CD4-positive, alpha-beta T cell treated with Interleukin-12 subunit alpha and Interleukin-12 subunit beta, for 1 hour (primary cell): ENCODE data around the gene RGL4.
"Not testable (repeated sequence)": the region's sequence is repeated elsewhere in the genome, so short reads cannot be mapped to it uniquely, and the experiment has no call there.

Source experiments
- DNase-seq: peaks from one replicate; pipeline ENCODE4 v3.0.0-alpha.2; 2020

RGL4 gene

GRCh38 chr22:23690713-23691112 lies at the start of gene RGL4:
Gene RGL4, plus strand, starts transcription at chr22:23691013. Its CDS starts 1,018 bp downstream, at chr22:23692031.
- no peak for DNase-seq

GRCh38 chr22:23646526-23646925 lies 44.3 kb upstream of the RGL4 start:
- not testable (repeated sequence) for DNase-seq

- DNase-seq = no peak
These were observed 41.7 kb upstream of the RGL4 start for GRCh38 chr22:23649071-23649501.

GRCh38 chr22:23651676-23652075 lies 39.1 kb upstream of the RGL4 start:
- no peak for DNase-seq

GRCh38 chr22:23652286-23652685 lies 38.5 kb upstream of the RGL4 start:
- no peak for DNase-seq

- DNase-seq = no peak
These were observed 38.1 kb upstream of the RGL4 start for GRCh38 chr22:23652711-23653110.

- DNase-seq = no peak
These were observed 34.8 kb upstream of the RGL4 start for GRCh38 chr22:23655891-23656475.

GRCh38 chr22:23657727-23658126 lies 33.1 kb upstream of the RGL4 start:
- DNase-seq = no peak

GRCh38 chr22:23660381-23660780 lies 30.4 kb upstream of the RGL4 start:
- DNase-seq = not testable (repeated sequence)

GRCh38 chr22:23670378-23671295 lies 20.2 kb upstream of the RGL4 start:
- DNase-seq = no peak

- not testable (repeated sequence) for DNase-seq
These were observed 19.4 kb upstream of the RGL4 start for GRCh38 chr22:23671387-23671786.

GRCh38 chr22:23672307-23673049 lies 18.3 kb upstream of the RGL4 start:
- DNase-seq = not testable (repeated sequence)

- DNase-seq = no peak
These were observed 17.7 kb upstream of the RGL4 start for GRCh38 chr22:23673050-23673620.

- DNase-seq = no peak
These were observed 16.8 kb upstream of the RGL4 start for GRCh38 chr22:23673826-23674690.

- not testable (repeated sequence) for DNase-seq
These were observed 15.8 kb upstream of the RGL4 start for GRCh38 chr22:23674886-23675501.

- DNase-seq = peak; percentile 22
These were observed 15.1 kb upstream of the RGL4 start for GRCh38 chr22:23675502-23676415.

GRCh38 chr22:23676841-23677700 lies 13.7 kb upstream of the RGL4 start:
- DNase-seq = not testable (repeated sequence)

GRCh38 chr22:23677701-23677995 lies 13.2 kb upstream of the RGL4 start:
- no peak for DNase-seq

GRCh38 chr22:23678133-23678532 lies 12.7 kb upstream of the RGL4 start:
- DNase-seq = no peak
